Activated CD4-positive, alpha-beta T cell treated with anti-CD3 and anti-CD28 coated beads for 36 hours (primary cell): Measurements from ENCODE around the gene KRTAP5-3. TPM values are rescaled to one million over a fixed set of nuclear protein-coding genes. Genes with fewer than 3 reads are reported as not detected.

Source experiments
- ATAC-seq: fragments of 200-7000 bp; cut with Tn5 transposase; one replicate; pipeline ENCODE4 v1.10.0; 2021; ENCODE audit warnings: mild to moderate bottlenecking, moderate library complexity
- CTCF ChIA-PET: fragments of 350-600 bp; sonication (Branson Sonifier 250); formaldehyde crosslinking; loops from one replicate; lab custom pipeline; 2021; ENCODE audit warnings: antibody characterized with exemption; lab: Charles Lee
- POLR2A ChIA-PET: fragments of 350-600 bp; sonication (Branson Sonifier 250); formaldehyde crosslinking; loops from one replicate; lab custom pipeline; 2021; ENCODE audit warnings: antibody characterized with exemption, inconsistent platforms; lab: Charles Lee
- DNase-seq: peaks from one replicate; pipeline ENCODE4 v3.0.0-alpha.2; 2020
- H3K27ac Mint-ChIP-seq: one replicate; pipeline ENCODE4 v1.8.0; 2021; ENCODE audit warnings: mixed read lengths
- H3K27me3 Mint-ChIP-seq: one replicate; pipeline ENCODE4 v1.8.0; 2021; ENCODE audit warnings: mixed read lengths
- H3K36me3 Mint-ChIP-seq: one replicate; pipeline ENCODE4 v1.8.0; 2021; ENCODE audit warnings: low read depth, mixed read lengths
- H3K4me1 Mint-ChIP-seq: one replicate; pipeline ENCODE4 v1.8.0; 2021; ENCODE audit warnings: mixed read lengths
- H3K4me3 Mint-ChIP-seq: one replicate; pipeline ENCODE4 v1.8.0; 2021; ENCODE audit warnings: mild to moderate bottlenecking, moderate library complexity, mixed read lengths
- H3K9me3 Mint-ChIP-seq: one replicate; pipeline ENCODE4 v1.8.0; 2021; ENCODE audit warnings: low read depth, mixed read lengths
- intact Hi-C, 2 experiments: fragments of 100-400 bp; cut with DNase I in 1 of 2; cut with micrococcal nuclease in 1 of 2; formaldehyde crosslinking; loops; one replicate each; pipeline versions ENCODE4 v1.14.2 to v1.15.1; 2022 to 2024; cut with DNase I, micrococcal nuclease
- total RNA-seq, 2 experiments: library from RNA; stranded (reverse); gene quantifications; one replicate each; pipeline ENCODE4 v1.2.3, GENCODE V29; 2021

Gene KRTAP5-3
- total RNA-seq, 2 experiments from 2014 or later = not detected

GRCh38 chr11:1570531-1570895 lies 37.8 kb downstream of the KRTAP5-3 start:
- ChIA-PET POLR2A (no interaction called here), CTCF (no interaction called here)
- peaks cover 2% of the 10 kb centered on the region for H3K27me3 Mint-ChIP-seq
- peak overlapping the region; percentile 48 for H3K4me3 Mint-ChIP-seq
- no peak overlapping the region for H3K27ac Mint-ChIP-seq
- intact Hi-C loops = loop anchor here (5.0 to 10.0 kb wide), 6 partner anchors 33 to 643 kb away; partner anchors contain the start of genes AP2A2 (in 1 of the 2) and LSP1 (in 1 of the 2)
- no peaks in the 10 kb centered on the region for H3K9me3 Mint-ChIP-seq
- peaks cover 9% of the 10 kb centered on the region for H3K4me1 Mint-ChIP-seq
- no peak for DNase-seq
- ATAC-seq = no peak
- H3K36me3 Mint-ChIP-seq = no peaks in the 10 kb centered on the region

DNA sequence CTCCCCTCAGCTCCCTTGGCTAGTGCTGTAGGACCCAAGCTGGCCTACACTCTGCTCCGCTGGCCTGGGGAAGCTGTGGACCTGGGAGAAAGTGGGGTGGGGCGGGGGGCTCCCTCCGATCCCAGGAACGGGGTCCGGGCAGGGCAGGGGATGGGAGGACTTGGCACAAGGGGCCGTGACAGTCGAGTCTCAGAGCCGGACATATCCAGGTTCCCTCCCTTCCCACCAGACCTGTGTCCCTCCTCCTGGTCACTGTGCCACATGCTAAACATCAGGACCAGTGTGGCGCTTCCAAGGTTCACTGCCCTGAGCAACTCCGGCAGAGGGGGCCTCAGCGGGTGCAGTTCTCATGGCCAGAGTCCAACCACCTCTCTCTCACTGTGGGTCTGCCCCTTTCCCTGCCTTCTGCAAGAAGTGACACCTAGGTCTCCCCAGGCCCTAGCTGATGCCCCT lies 38.2 kb downstream of the KRTAP5-3 start:
- ChIA-PET CTCF (interaction anchor here (0.6 to 0.7 kb wide), 2 partner anchors 21 to 58 kb away, joined by 3 read pairs; no protein-coding TSS in a partner anchor), POLR2A (no interaction called here)
- DNase-seq = no peak
- Mint-ChIP-seq H3K4me1 (peaks cover 9% of the 10 kb centered on the region), H3K27ac (no peak overlapping the region), H3K4me3 (no peak overlapping the region), H3K36me3 (no peaks in the 10 kb centered on the region), H3K27me3 (peaks cover under 1% of the 10 kb centered on the region), H3K9me3 (no peaks in the 10 kb centered on the region)
- no peak for ATAC-seq
- intact Hi-C loops = loop anchor here (5.0 to 10.0 kb wide), 6 partner anchors 33 to 643 kb away; partner anchors contain the start of genes AP2A2 (in 1 of the 2) and LSP1 (in 1 of the 2)

- Mint-ChIP-seq H3K27ac (no peak overlapping the region), H3K9me3 (no peaks in the 10 kb centered on the region), H3K4me1 (peaks cover 9% of the 10 kb centered on the region), H3K36me3 (no peaks in the 10 kb centered on the region), H3K27me3 (no peaks in the 10 kb centered on the region), H3K4me3 (no peak overlapping the region)
- CTCF ChIA-PET = interaction anchor here (0.7 kb wide), 1 partner anchor 59 kb away, joined by 3 read pairs; no protein-coding TSS in a partner anchor
- DNase-seq (no peak), ATAC-seq (no peak)
- POLR2A ChIA-PET = no interaction called here
- intact Hi-C loops = no loop called here
Measured at GRCh38 chr11:1569251-1569780, 38.9 kb downstream of the KRTAP5-3 start.

DNA sequence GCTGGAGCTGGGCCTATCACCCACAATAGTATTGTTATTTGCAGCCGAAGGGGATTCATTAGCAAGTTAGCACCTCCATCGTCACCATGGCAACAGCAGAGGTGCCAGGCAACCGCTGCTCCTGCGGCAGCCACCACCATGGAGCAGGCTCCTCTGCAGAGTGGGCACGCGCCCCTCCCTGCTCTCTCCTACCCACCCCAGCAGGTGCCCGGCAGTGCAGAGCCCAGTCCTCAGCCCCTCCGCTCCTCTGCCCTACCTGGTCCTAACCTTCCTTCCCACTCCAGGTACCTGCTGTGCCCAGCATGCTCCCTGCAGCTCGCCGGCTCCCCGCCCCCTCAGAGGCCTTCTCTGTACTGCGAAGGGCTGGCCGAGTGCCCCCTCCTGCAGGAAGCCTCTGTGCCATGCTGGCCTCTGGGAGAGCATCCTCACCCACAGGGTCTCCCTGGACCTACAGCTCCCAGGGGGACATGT lies 39.8 kb downstream of the KRTAP5-3 start:
- DNase-seq = peak; percentile 43
- ChIA-PET POLR2A (no interaction called here), CTCF (interaction anchor here (0.6 kb wide), 1 partner anchor 364 kb away, joined by 3 read pairs; no protein-coding TSS in a partner anchor)
- no peaks in the 10 kb centered on the region for H3K36me3 Mint-ChIP-seq
- ATAC-seq = no peak
- H3K4me3 Mint-ChIP-seq = no peak overlapping the region
- H3K27me3 Mint-ChIP-seq = no peaks in the 10 kb centered on the region
- H3K27ac Mint-ChIP-seq = no peak overlapping the region
- H3K4me1 Mint-ChIP-seq = peaks cover 5% of the 10 kb centered on the region
- intact Hi-C loops = no loop called here
- H3K9me3 Mint-ChIP-seq = no peaks in the 10 kb centered on the region

GRCh38 chr11:1567721-1568100 lies 40.6 kb downstream of the KRTAP5-3 start:
- Mint-ChIP-seq H3K27me3 (no peaks in the 10 kb centered on the region), H3K9me3 (no peaks in the 10 kb centered on the region), H3K36me3 (no peaks in the 10 kb centered on the region), H3K4me1 (peaks cover 4% of the 10 kb centered on the region), H3K27ac (no peak overlapping the region), H3K4me3 (no peak overlapping the region)
- no peak for ATAC-seq
- CTCF ChIA-PET = interaction anchor here (0.6 to 0.8 kb wide), 2 partner anchors 31 to 363 kb away, joined by 3 read pairs; no protein-coding TSS in a partner anchor
- DNase-seq = no peak
- intact Hi-C loops = no loop called here
- POLR2A ChIA-PET = no interaction called here

GRCh38 chr11:1567052-1567720 lies 41.1 kb downstream of the KRTAP5-3 start:
- ATAC-seq (no peak), DNase-seq (no peak)
- Mint-ChIP-seq H3K36me3 (no peaks in the 10 kb centered on the region), H3K4me3 (no peak overlapping the region), H3K9me3 (no peaks in the 10 kb centered on the region), H3K4me1 (peaks cover 4% of the 10 kb centered on the region), H3K27me3 (no peaks in the 10 kb centered on the region), H3K27ac (no peak overlapping the region)
- ChIA-PET POLR2A (no interaction called here), CTCF (interaction anchor here (0.8 kb wide), 1 partner anchor 32 kb away, joined by 3 read pairs; no protein-coding TSS in a partner anchor)
- intact Hi-C loops = no loop called here

- CTCF ChIA-PET = interaction anchor here (2.1 kb wide), 1 partner anchor 8 kb away, joined by 13 read pairs; no protein-coding TSS in a partner anchor
Measured at GRCh38 chr11:1566381-1567051, 41.7 kb downstream of the KRTAP5-3 start.

GRCh38 chr11:1565904-1566247 lies 42.4 kb downstream of the KRTAP5-3 start:
- Mint-ChIP-seq H3K4me1 (peaks cover 3% of the 10 kb centered on the region), H3K4me3 (no peak overlapping the region), H3K27ac (no peak overlapping the region), H3K9me3 (no peaks in the 10 kb centered on the region), H3K36me3 (no peaks in the 10 kb centered on the region), H3K27me3 (no peaks in the 10 kb centered on the region)
- ChIA-PET POLR2A (no interaction called here), CTCF (interaction anchor here (0.7 to 2.1 kb wide), 2 partner anchors 8 to 21 kb away, joined by 3 to 13 read pairs; no protein-coding TSS in a partner anchor)
- ATAC-seq = no peak
- intact Hi-C loops = no loop called here
- DNase-seq = no peak

More at GRCh38 chr11:1566381-1567051, 41.7 kb downstream of the KRTAP5-3 start:
- ATAC-seq = no peak
- Mint-ChIP-seq H3K4me3 (no peak overlapping the region), H3K9me3 (no peaks in the 10 kb centered on the region), H3K27ac (no peak overlapping the region), H3K36me3 (no peaks in the 10 kb centered on the region), H3K4me1 (peaks cover 4% of the 10 kb centered on the region), H3K27me3 (no peaks in the 10 kb centered on the region)
- intact Hi-C loops = no loop called here
- POLR2A ChIA-PET = no interaction called here
- DNase-seq = no peak

- H3K36me3 Mint-ChIP-seq = no peaks in the 10 kb centered on the region
- no peak for DNase-seq
- CTCF ChIA-PET = interaction anchor here (0.7 to 2.1 kb wide), 2 partner anchors 9 to 21 kb away, joined by 3 to 13 read pairs; no protein-coding TSS in a partner anchor
- H3K4me3 Mint-ChIP-seq = no peak overlapping the region
- intact Hi-C loops = no loop called here
- no peak for ATAC-seq
- H3K9me3 Mint-ChIP-seq = no peaks in the 10 kb centered on the region
- H3K27ac Mint-ChIP-seq = no peak overlapping the region
- POLR2A ChIA-PET = no interaction called here
- no peaks in the 10 kb centered on the region for H3K4me1 Mint-ChIP-seq
- no peaks in the 10 kb centered on the region for H3K27me3 Mint-ChIP-seq
Measured at GRCh38 chr11:1565173-1565903, 42.9 kb downstream of the KRTAP5-3 start.

DNA sequence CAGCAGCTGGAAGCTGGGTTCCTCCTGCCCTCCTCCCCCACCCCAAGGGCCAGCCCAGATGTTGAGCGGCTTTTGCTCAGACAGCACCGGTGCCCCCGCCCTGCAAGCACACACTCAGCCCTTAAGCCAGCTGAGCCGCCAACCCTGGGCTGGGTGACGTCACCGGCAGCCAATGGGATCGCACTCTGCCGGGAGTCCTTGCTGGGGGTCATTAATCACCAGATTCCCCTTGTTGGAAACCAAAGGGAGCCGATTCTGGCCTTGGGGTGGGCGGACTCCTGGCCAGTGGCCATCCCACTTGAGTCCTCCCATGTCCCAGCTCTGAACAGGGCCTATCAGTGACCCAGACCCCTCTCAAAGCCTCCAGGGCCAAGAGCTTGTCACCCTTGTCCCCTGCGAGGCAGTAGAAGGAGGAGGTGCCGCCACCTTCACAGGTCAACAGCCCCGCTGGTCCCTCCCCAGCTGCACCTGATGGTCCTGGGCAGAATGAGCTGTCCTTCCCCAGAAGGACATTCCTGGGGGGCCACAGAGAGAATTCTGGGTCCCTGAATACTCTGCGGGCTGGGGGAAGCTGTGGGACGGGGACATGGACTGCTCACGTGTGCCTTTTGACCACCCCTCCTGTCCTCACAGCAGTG lies 43.6 kb downstream of the KRTAP5-3 start:
- H3K36me3 Mint-ChIP-seq = no peaks in the 10 kb centered on the region
- no peaks in the 10 kb centered on the region for H3K27me3 Mint-ChIP-seq
- ChIA-PET POLR2A (no interaction called here), CTCF (interaction anchor here (2.1 kb wide), 1 partner anchor 9 kb away, joined by 13 read pairs; no protein-coding TSS in a partner anchor)
- H3K27ac Mint-ChIP-seq = no peak overlapping the region
- intact Hi-C loops = no loop called here
- ATAC-seq = peak; percentile 35
- no peaks in the 10 kb centered on the region for H3K9me3 Mint-ChIP-seq
- H3K4me3 Mint-ChIP-seq = no peak overlapping the region
- DNase-seq = peak; percentile 51
- H3K4me1 Mint-ChIP-seq = no peaks in the 10 kb centered on the region
